Subcutaneous adipose tissue (tissue), 4 donors: ENCODE measurements around the gene MOB3A. TPM values are rescaled to one million over a fixed set of nuclear protein-coding genes. Genes with fewer than 3 reads are reported as not detected.

Experiments used
- small RNA-seq: library from RNA; depleted of rRNA; stranded (forward); fragments of <200 nt; gene quantifications from one replicate; pipeline ENCODE3, GENCODE V24; 2016
- total RNA-seq, 4 donors: library from RNA; depleted of rRNA; stranded (reverse); fragments of >200 nt; gene quantifications; one replicate each; pipeline ENCODE4 v1.1.0, GENCODE V29; 2016
- TF ChIP-seq, protein P1 (sequence below): fragments of 450-650 bp; IDR thresholded peaks from one replicate; pipeline ENCODE4 v1.5.1; 2016; ENCODE audit warnings: low read depth, mild to moderate bottlenecking, control low read depth, antibody characterized with exemption, moderate library complexity

Gene MOB3A
- total RNA-seq, 4 donors from 2014 or later = 27.9 to 53.3 (median 46.5) TPM

- TF ChIP-seq, protein P1, sequence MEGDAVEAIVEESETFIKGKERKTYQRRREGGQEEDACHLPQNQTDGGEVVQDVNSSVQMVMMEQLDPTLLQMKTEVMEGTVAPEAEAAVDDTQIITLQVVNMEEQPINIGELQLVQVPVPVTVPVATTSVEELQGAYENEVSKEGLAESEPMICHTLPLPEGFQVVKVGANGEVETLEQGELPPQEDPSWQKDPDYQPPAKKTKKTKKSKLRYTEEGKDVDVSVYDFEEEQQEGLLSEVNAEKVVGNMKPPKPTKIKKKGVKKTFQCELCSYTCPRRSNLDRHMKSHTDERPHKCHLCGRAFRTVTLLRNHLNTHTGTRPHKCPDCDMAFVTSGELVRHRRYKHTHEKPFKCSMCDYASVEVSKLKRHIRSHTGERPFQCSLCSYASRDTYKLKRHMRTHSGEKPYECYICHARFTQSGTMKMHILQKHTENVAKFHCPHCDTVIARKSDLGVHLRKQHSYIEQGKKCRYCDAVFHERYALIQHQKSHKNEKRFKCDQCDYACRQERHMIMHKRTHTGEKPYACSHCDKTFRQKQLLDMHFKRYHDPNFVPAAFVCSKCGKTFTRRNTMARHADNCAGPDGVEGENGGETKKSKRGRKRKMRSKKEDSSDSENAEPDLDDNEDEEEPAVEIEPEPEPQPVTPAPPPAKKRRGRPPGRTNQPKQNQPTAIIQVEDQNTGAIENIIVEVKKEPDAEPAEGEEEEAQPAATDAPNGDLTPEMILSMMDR = no peak
These were observed 74.5 kb downstream of the MOB3A start for GRCh38 chr19:2021453-2022140.

Small RNA genes within 50 kb of the gene (small RNA-seq; reads per million reads assigned to genes)
- not detected for gene AC007136.1

Other genes starting within 250 kb of the MOB3A start
- 10 to 100 TPM; 12.3 to 30.5 (median 20.1) TPM for gene REXO1, start 247.8 kb downstream of the MOB3A start, total RNA-seq
- gene KLF16, start 232.7 kb downstream of the MOB3A start, total RNA-seq = 1 to 10 TPM in 3 of 4 donors, not detected in 1; 2.4 to 3.4 (median 2.9) TPM
- 10 to 100 TPM; 43.7 to 88.9 (median 56.8) TPM for gene ABHD17A, start 210.8 kb downstream of the MOB3A start, total RNA-seq
- gene ADAT3, start 190.9 kb downstream of the MOB3A start, total RNA-seq = 1 to 10 TPM in 1 of 4 donors, under 1 TPM in 3; 0.68 to 1.1 (median 0.93) TPM
- gene SCAMP4, start 190.9 kb downstream of the MOB3A start, total RNA-seq = 10 to 100 TPM; 20.9 to 45.8 (median 42.4) TPM
- 10 to 100 TPM; 17.3 to 50.9 (median 26.2) TPM for gene CSNK1G2, start 155.2 kb downstream of the MOB3A start, total RNA-seq
- 10 to 100 TPM; 39.6 to 76.5 (median 54.3) TPM for gene BTBD2, start 80.6 kb downstream of the MOB3A start, total RNA-seq
- gene MKNK2, start 45.1 kb downstream of the MOB3A start, total RNA-seq = 100 to 1,000 TPM; 120 to 386 (median 204) TPM
- 10 to 100 TPM in 2 of 4 donors, 1 to 10 TPM in 2; 2.0 to 11.1 (median 6.3) TPM for gene IZUMO4, start 589 bp upstream of the MOB3A start, total RNA-seq
- gene AP3D1, start 55.2 kb upstream of the MOB3A start, total RNA-seq = 10 to 100 TPM; 46.6 to 94.0 (median 57.5) TPM
- gene DOT1L, start 67.6 kb upstream of the MOB3A start, total RNA-seq = 10 to 100 TPM in 1 of 4 donors, 1 to 10 TPM in 3; 3.2 to 12.2 (median 5.4) TPM
- gene PLEKHJ1, start 140.0 kb upstream of the MOB3A start, total RNA-seq = 10 to 100 TPM; 21.0 to 78.2 (median 47.3) TPM
- 10 to 100 TPM; 13.4 to 59.3 (median 28.0) TPM for gene SF3A2, start 140.5 kb upstream of the MOB3A start, total RNA-seq
- gene AMH, start 153.0 kb upstream of the MOB3A start, total RNA-seq = under 1 TPM in 1 of 4 donors, not detected in 3; 0.34 TPM
- not detected for gene JSRP1, start 160.1 kb upstream of the MOB3A start, total RNA-seq
- under 1 TPM in 3 of 4 donors, not detected in 1; 0.68 to 0.88 (median 0.75) TPM for gene PEAK3, start 185.8 kb upstream of the MOB3A start, total RNA-seq
- not detected for gene LINGO3, start 211.8 kb upstream of the MOB3A start, total RNA-seq
- 10 to 100 TPM; 51.8 to 95.7 (median 71.9) TPM for gene LSM7, start 232.3 kb upstream of the MOB3A start, total RNA-seq
- gene SPPL2B, start 232.4 kb upstream of the MOB3A start, total RNA-seq = 10 to 100 TPM in 2 of 4 donors, 1 to 10 TPM in 2; 8.7 to 50.3 (median 12.5) TPM